Endothelial cell (in vitro differentiated cells): Measurements from ENCODE around the gene STK10. TPM values are rescaled to one million over a fixed set of nuclear protein-coding genes. Genes with fewer than 3 reads are reported as not detected.
A peak's percentile ranks its signal among the peaks of the same experiment; 100 is the strongest.

Experiments used
- DNase-seq: peaks from one replicate; pipeline ENCODE4 v3.0.0; 2021; ENCODE audit warnings: low spot score
- H3K27ac Mint-ChIP-seq: one replicate; pipeline ENCODE4 v1.8.0; 2021; ENCODE audit warnings: mixed read lengths, inconsistent platforms; ENCODE audit not compliant: unreplicated experiment
- H3K27me3 Mint-ChIP-seq: one replicate; pipeline ENCODE4 v1.8.0; 2021; ENCODE audit warnings: mild to moderate bottlenecking, moderate library complexity, mixed read lengths, inconsistent platforms; ENCODE audit not compliant: unreplicated experiment
- H3K36me3 Mint-ChIP-seq: one replicate; pipeline ENCODE4 v1.8.0; 2021; ENCODE audit warnings: mild to moderate bottlenecking, low read depth, mixed read lengths, inconsistent platforms; ENCODE audit not compliant: unreplicated experiment
- H3K4me1 Mint-ChIP-seq: one replicate; pipeline ENCODE4 v1.8.0; 2021; ENCODE audit warnings: mild to moderate bottlenecking, mixed read lengths, inconsistent platforms; ENCODE audit not compliant: unreplicated experiment
- H3K4me3 Mint-ChIP-seq: one replicate; pipeline ENCODE4 v1.8.0; 2021; ENCODE audit warnings: mild to moderate bottlenecking, mixed read lengths, inconsistent platforms; ENCODE audit not compliant: unreplicated experiment
- H3K9me3 Mint-ChIP-seq: one replicate; pipeline ENCODE4 v1.8.0; 2021; ENCODE audit warnings: mixed read lengths, inconsistent platforms; ENCODE audit not compliant: unreplicated experiment
- total RNA-seq: library from RNA; stranded (reverse); fragmentation: NEBNext Ultra II Directional; extraction: Animal tissue kit (Norgen Biotek cat#: 25700); gene quantifications from one replicate; pipeline ENCODE4 v1.2.1, GENCODE V29; 2021; ENCODE audit not compliant: unreplicated experiment
- TF ChIP-seq, protein P1 (sequence below): fragments of 200-600 bp; sonication (generic); IDR thresholded peaks from one replicate; pipeline ENCODE4 v1.5.0; 2021; ENCODE audit warnings: antibody characterized with exemption; ENCODE audit not compliant: unreplicated experiment

STK10 gene
- total RNA-seq, 1 donor from 2014 or later, result 69.3 TPM

DNA sequence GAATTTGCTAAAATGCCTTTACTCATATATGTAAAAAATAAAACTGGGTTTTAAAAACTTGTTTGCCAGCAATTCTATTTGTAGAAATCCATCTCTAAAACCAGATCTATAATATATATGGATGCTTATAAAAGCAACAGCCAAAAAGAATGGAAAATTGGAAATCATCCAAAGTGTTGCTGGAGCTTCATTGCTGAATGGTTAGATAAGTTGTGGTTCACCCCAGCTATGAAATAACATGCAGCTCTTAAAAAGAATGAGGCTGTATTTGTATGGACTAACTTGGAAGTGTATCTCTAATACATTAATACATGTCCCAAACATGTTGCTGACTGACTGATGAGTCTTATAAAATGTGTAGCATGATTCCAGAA lies 76.2 kb downstream of the STK10 start:
- peaks cover 7% of the 10 kb centered on the region for H3K27me3 Mint-ChIP-seq
- DNase-seq, result no peak
- no peaks in the 10 kb centered on the region for H3K9me3 Mint-ChIP-seq
- TF ChIP-seq, protein P1, sequence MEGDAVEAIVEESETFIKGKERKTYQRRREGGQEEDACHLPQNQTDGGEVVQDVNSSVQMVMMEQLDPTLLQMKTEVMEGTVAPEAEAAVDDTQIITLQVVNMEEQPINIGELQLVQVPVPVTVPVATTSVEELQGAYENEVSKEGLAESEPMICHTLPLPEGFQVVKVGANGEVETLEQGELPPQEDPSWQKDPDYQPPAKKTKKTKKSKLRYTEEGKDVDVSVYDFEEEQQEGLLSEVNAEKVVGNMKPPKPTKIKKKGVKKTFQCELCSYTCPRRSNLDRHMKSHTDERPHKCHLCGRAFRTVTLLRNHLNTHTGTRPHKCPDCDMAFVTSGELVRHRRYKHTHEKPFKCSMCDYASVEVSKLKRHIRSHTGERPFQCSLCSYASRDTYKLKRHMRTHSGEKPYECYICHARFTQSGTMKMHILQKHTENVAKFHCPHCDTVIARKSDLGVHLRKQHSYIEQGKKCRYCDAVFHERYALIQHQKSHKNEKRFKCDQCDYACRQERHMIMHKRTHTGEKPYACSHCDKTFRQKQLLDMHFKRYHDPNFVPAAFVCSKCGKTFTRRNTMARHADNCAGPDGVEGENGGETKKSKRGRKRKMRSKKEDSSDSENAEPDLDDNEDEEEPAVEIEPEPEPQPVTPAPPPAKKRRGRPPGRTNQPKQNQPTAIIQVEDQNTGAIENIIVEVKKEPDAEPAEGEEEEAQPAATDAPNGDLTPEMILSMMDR, result no peak
- H3K4me3 Mint-ChIP-seq, result no peak overlapping the region
- peaks cover 35% of the 10 kb centered on the region for H3K4me1 Mint-ChIP-seq
- peak overlapping the region; percentile 42 for H3K27ac Mint-ChIP-seq
- peaks cover 30% of the 10 kb centered on the region for H3K36me3 Mint-ChIP-seq

DNA sequence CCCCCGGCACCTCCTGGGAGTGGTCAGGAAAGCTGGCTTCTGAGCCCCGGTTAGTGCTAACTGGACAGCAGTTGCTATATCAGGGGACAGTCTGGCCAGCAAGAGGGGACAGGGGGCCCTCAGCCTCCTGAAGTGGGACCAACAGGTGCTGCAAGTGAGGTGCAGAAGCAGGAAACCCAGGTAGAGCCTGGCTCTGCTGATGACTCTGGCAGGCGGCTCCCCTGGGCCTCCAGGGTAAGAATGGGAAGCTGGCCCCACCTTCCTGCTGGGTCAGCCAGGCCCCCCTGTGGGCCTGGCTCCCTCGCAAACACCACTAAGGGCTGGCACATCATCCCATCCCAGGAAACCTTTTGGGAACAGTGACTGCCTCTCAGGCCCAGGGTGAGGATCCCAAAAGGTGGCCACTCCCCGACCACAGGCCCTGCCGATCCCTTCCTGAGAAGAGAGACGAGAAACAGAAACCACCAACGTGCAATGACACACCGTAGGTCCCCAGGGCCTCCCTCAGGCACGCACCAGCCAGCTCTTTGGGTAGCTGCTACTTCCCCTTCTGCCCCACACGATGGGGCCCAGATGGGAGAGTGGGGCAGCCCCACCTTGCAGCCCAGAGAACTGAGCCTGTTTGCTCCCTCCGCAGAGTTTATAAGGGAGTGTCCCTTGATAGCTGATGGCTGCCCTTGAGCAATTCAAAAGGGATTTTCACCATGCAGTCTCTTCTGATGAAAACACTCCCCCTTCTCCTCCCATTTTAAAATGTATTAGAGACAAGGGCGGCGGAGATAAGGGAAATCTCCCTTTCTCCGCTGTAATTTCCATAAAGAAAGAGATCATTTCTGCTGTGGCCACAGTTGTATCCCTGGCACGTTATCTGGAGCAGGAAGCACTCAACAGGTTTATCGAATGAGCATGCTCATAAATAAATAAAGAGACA lies 76.8 kb downstream of the STK10 start:
- Mint-ChIP-seq H3K36me3 (peaks cover 31% of the 10 kb centered on the region), H3K4me3 (no peak overlapping the region), H3K27me3 (peaks cover 6% of the 10 kb centered on the region), H3K9me3 (no peaks in the 10 kb centered on the region), H3K4me1 (peaks cover 38% of the 10 kb centered on the region), H3K27ac (peak overlapping the region; percentile 42)
- TF ChIP-seq, protein P1, result no peak
- no peak for DNase-seq

DNA sequence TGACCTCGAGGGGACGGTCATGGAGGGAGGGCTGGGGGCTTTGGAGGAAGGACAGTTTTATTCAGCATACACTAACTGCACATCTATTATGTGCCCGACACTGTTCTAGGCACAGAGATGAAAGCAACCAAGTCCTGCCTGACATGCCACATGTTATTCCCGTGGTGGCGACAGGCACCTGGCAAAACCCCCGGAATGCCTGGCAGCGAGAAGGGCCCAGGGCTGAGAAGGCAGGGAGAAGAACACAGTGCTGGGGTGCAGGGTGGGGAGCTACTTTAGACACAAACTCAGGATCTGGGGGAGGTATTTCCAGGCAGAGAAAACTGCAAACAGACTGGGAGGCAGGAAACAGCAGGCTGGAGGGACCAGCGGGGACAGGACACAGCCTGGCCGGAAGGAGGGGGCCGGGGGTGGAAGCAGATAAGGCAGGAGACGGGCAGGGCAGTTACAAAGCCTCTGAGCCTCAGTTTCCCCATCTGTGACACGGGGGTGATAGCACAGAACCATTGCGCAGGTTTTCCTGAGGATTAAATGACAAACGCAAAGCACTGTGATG lies 77.7 kb downstream of the STK10 start:
- peaks cover 26% of the 10 kb centered on the region for H3K36me3 Mint-ChIP-seq
- peak overlapping the region; percentile 81 for H3K4me3 Mint-ChIP-seq
- H3K9me3 Mint-ChIP-seq, result no peaks in the 10 kb centered on the region
- H3K27me3 Mint-ChIP-seq, result peaks cover 4% of the 10 kb centered on the region
- H3K4me1 Mint-ChIP-seq, result peaks cover 38% of the 10 kb centered on the region
- peak overlapping the region; percentile 92 for H3K27ac Mint-ChIP-seq
- TF ChIP-seq, protein P1, result no peak
- DNase-seq, result peak; percentile 51

DNA sequence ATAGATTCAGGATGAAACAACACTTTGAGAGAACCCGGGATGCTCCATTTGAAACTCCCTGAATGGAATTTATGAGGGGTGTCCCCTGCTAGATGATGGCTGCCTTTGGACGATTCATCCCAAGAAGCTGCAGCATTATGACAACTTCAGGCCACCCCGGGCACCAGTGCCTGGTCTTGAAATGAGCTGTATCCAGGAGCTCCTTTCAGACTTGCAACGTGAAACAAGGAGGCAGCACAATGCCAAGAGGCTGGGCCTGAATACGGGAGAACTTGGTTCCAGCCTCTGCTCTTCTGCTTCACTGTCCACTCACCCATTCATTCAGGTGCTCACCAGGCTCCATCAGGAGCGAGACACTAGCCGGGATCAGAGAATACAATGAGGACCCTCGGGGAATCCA lies 78.3 kb downstream of the STK10 start:
- Mint-ChIP-seq H3K27ac (peak overlapping the region; percentile 92), H3K27me3 (peaks cover 4% of the 10 kb centered on the region), H3K36me3 (peaks cover 23% of the 10 kb centered on the region), H3K4me1 (peaks cover 40% of the 10 kb centered on the region), H3K9me3 (no peaks in the 10 kb centered on the region), H3K4me3 (peak overlapping the region; percentile 57)
- no peak for DNase-seq
- TF ChIP-seq, protein P1, result no peak

DNA sequence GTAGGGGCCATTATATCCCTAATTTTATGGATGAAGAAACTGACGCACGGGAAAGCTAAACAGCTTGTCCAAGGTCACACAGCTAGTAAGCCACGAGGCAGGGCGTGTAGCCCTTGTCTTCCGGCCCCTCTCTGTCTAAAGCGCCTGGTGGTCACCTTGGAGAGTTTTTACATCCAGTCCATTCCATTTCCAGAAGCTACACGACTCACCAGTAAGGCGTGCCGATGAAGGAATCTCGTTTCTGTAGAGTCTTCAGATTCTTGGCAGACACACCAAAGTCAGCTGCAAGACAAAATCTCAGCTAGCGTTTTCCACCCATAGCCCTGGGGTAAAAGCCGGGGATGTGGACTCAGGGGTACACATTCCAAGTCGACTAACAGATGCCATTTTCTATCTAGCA lies 80.5 kb downstream of the STK10 start:
- H3K27ac Mint-ChIP-seq, result no peak overlapping the region
- H3K36me3 Mint-ChIP-seq, result peaks cover 25% of the 10 kb centered on the region
- DNase-seq, result no peak
- no peaks in the 10 kb centered on the region for H3K9me3 Mint-ChIP-seq
- no peak overlapping the region for H3K4me3 Mint-ChIP-seq
- peaks cover 53% of the 10 kb centered on the region for H3K4me1 Mint-ChIP-seq
- H3K27me3 Mint-ChIP-seq, result peaks cover 7% of the 10 kb centered on the region
- TF ChIP-seq, protein P1, result no peak
